ENCODE data around the gene ZNF239.

DNA sequence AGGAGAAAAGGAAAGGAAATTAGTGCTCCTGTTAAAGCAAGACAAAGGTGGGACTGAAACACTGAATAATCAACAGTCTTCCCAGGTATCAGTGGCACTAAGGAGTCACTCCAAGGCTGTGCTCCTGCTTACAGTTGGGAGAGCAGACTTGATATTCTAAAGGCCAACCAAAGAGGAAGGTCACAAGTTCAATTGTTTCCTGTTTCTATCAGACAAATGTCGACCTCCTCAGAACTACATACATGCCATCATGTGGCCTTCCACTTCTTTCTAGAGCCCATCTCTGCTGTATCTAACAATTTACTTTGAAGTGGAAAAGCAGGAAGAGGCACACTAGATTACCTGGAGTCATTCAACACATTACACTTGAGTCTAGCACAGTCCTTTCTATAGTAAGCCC, 3.4 kb downstream of the ZNF239 start:
- TF ChIP-seq ZFX (IDR thresholded peaks at IDR 0.05) (no peak), CTCF (conservative IDR thresholded peaks at IDR 0.05) (no peak)
